Measurements from ENCODE around the gene WHRN. TPM values are rescaled to one million over a fixed set of nuclear protein-coding genes. Genes with fewer than 3 reads are reported as not detected.

The WHRN gene
- total RNA-seq, 1 experiment from 2014 or later = 24.3 TPM

DNA sequence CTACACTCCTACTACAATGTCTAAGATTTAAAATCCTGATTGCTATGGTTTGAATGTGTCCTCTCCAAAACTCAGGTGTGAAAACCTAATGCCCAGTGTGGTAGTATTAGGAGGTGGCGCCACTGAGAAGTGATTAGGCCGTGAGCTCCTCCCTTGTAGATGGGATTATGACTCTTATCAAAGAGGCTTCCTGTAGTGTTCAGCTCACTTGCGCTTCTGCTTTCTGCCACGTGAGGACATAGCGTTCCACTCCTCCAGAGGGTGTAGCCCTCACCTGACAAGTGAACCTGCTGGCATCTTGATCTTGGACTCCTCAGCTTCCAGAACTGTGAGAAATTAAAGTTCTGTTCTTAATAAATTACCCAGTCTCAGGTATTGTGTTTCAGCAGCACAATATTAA is 33.0 kb upstream of the WHRN start:
- TF ChIP-seq RORB (CRISPR knock-in tag; IDR thresholded peaks at IDR 0.05) = no peak
- TF ChIP-seq NFATC4 (CRISPR knock-in tag; IDR thresholded peaks at IDR 0.05) = no peak
- TF ChIP-seq JAZF1 (CRISPR knock-in tag; IDR thresholded peaks at IDR 0.05) = no peak
- TF ChIP-seq ZNF232 (CRISPR knock-in tag; IDR thresholded peaks at IDR 0.05) = no peak
- no peak for TF ChIP-seq FOXP1 (CRISPR knock-in tag; IDR thresholded peaks at IDR 0.05; ENCODE audit: borderline replicate concordance)
- no peak for TF ChIP-seq TP53 (CRISPR knock-in tag; IDR thresholded peaks at IDR 0.05)
- no peak for TF ChIP-seq NFYB (CRISPR knock-in tag; conservative IDR thresholded peaks at IDR 0.05; ENCODE audit: low read depth)
- TF ChIP-seq, protein P1, sequence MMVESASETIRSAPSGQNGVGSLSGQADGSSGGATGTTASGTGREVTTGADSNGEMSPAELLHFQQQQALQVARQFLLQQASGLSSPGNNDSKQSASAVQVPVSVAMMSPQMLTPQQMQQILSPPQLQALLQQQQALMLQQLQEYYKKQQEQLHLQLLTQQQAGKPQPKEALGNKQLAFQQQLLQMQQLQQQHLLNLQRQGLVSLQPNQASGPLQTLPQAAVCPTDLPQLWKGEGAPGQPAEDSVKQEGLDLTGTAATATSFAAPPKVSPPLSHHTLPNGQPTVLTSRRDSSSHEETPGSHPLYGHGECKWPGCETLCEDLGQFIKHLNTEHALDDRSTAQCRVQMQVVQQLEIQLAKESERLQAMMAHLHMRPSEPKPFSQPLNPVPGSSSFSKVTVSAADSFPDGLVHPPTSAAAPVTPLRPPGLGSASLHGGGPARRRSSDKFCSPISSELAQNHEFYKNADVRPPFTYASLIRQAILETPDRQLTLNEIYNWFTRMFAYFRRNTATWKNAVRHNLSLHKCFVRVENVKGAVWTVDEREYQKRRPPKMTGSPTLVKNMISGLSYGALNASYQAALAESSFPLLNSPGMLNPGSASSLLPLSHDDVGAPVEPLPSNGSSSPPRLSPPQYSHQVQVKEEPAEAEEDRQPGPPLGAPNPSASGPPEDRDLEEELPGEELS (CRISPR knock-in tag; IDR thresholded peaks at IDR 0.05) = no peak
- TF ChIP-seq MXD4 (CRISPR knock-in tag; IDR thresholded peaks at IDR 0.05; ENCODE audit: borderline replicate concordance) = no peak
- Mint-ChIP-seq H3K9me3 (peaks cover 4% of the 10 kb centered on the region; the same call in 1 of the 2 replicates), H3K4me1 (peaks cover 9% of the 10 kb centered on the region), H3K4me3 (no peak overlapping the region), H3K36me3 (no peaks in the 10 kb centered on the region), H3K27me3 (ENCODE audit: low read depth) (no peaks in the 10 kb centered on the region), H3K27ac (0 out of 2 replicates have a peak overlapping the region, but pooled peaks have one; percentile 15)
- ChIA-PET POLR2A (interaction anchor here (0.6 to 1.2 kb wide), 4 partner anchors 18 to 104 kb away, joined by 3 to 6 read pairs (median 4); partner anchors contain the start of genes ATP6V1G1 and TMEM268), CTCF (interaction anchor here (0.6 to 3.3 kb wide), 39 partner anchors 9 to 150 kb away, joined by 3 to 47 read pairs (median 4); partner anchors contain the start of genes AKNA, ATP6V1G1 and TMEM268)
- ATAC-seq = peak; percentile 100
- peak; percentile 46 for DNase-seq (ENCODE audit: low spot score)

DNA sequence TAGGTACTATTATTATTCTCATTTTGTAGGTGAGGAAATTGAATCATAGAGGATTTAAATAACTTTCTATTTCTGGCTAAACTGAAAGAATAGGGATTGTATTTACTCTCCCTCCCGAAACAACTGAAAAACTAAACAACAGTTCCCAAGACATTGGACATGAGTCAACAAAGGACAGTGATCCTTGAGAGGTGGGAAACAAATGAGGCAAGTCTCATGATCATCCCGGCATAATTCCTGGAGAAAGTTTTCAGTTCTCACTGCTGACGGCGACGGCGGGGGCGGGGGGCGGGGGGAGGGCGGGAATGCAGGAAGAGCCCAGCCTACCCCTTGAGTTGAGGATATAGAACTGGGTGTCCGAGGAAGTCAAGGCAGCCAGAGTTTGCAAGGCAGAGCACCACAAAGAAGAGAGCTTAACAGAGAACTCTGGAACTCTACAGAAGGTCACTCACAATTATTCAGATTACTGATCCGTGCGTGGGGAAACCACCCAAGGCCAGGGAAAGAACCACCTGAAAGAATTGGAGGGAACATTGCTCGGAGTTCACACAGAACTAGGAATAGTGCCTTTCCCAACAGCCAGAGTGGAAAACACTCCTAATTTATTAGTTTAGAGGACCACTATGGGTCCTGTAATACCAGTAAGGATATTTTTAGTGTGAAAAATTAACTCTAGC is 27.4 kb upstream of the WHRN start:
- ATAC-seq (peak; percentile 41; the same call in 1 of the 2 replicates), DNase-seq (ENCODE audit: low spot score) (no peak)
- ChIA-PET CTCF (interaction anchor here (1.1 to 1.6 kb wide), 2 partner anchors 28 to 121 kb away, joined by 4 to 6 read pairs; no protein-coding TSS in a partner anchor), POLR2A (interaction anchor here (1.1 kb wide), 1 partner anchor 55 kb away, joined by 4 read pairs; the partner anchor contains the start of gene ATP6V1G1)
- no peaks in the 10 kb centered on the region for H3K36me3 Mint-ChIP-seq
- TF ChIP-seq KAT7 (CRISPR knock-in tag; IDR thresholded peaks at IDR 0.05; ENCODE audit: borderline replicate concordance) (no peak), NR1H2 (CRISPR knock-in tag; IDR thresholded peaks at IDR 0.05) (no peak), ZNF232 (CRISPR knock-in tag; IDR thresholded peaks at IDR 0.05) (no peak), SMAD3 (CRISPR knock-in tag; IDR thresholded peaks at IDR 0.05; ENCODE audit: borderline replicate concordance) (no peak), ESRRA (CRISPR knock-in tag; IDR thresholded peaks at IDR 0.05; ENCODE audit: borderline replicate concordance) (no peak), ZNF219 (CRISPR knock-in tag; IDR thresholded peaks at IDR 0.05; ENCODE audit: borderline replicate concordance) (no peak), RORB (CRISPR knock-in tag; IDR thresholded peaks at IDR 0.05) (no peak), ELF4 (CRISPR knock-in tag; IDR thresholded peaks at IDR 0.05; ENCODE audit: low read depth) (no peak), NFE2L1 (CRISPR knock-in tag; IDR thresholded peaks at IDR 0.05) (no peak)
- TF ChIP-seq, protein P2, sequence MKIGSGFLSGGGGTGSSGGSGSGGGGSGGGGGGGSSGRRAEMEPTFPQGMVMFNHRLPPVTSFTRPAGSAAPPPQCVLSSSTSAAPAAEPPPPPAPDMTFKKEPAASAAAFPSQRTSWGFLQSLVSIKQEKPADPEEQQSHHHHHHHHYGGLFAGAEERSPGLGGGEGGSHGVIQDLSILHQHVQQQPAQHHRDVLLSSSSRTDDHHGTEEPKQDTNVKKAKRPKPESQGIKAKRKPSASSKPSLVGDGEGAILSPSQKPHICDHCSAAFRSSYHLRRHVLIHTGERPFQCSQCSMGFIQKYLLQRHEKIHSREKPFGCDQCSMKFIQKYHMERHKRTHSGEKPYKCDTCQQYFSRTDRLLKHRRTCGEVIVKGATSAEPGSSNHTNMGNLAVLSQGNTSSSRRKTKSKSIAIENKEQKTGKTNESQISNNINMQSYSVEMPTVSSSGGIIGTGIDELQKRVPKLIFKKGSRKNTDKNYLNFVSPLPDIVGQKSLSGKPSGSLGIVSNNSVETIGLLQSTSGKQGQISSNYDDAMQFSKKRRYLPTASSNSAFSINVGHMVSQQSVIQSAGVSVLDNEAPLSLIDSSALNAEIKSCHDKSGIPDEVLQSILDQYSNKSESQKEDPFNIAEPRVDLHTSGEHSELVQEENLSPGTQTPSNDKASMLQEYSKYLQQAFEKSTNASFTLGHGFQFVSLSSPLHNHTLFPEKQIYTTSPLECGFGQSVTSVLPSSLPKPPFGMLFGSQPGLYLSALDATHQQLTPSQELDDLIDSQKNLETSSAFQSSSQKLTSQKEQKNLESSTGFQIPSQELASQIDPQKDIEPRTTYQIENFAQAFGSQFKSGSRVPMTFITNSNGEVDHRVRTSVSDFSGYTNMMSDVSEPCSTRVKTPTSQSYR (CRISPR knock-in tag; IDR thresholded peaks at IDR 0.05) = no peak
- TF ChIP-seq, protein P3, sequence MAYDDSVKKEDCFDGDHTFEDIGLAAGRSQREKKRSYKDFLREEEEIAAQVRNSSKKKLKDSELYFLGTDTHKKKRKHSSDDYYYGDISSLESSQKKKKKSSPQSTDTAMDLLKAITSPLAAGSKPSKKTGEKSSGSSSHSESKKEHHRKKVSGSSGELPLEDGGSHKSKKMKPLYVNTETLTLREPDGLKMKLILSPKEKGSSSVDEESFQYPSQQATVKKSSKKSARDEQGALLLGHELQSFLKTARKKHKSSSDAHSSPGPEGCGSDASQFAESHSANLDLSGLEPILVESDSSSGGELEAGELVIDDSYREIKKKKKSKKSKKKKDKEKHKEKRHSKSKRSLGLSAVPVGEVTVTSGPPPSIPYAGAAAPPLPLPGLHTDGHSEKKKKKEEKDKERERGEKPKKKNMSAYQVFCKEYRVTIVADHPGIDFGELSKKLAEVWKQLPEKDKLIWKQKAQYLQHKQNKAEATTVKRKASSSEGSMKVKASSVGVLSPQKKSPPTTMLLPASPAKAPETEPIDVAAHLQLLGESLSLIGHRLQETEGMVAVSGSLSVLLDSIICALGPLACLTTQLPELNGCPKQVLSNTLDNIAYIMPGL (CRISPR knock-in tag; IDR thresholded peaks at IDR 0.05) = no peak
- TF ChIP-seq, protein P4, sequence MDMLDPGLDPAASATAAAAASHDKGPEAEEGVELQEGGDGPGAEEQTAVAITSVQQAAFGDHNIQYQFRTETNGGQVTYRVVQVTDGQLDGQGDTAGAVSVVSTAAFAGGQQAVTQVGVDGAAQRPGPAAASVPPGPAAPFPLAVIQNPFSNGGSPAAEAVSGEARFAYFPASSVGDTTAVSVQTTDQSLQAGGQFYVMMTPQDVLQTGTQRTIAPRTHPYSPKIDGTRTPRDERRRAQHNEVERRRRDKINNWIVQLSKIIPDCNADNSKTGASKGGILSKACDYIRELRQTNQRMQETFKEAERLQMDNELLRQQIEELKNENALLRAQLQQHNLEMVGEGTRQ (CRISPR knock-in tag; IDR thresholded peaks at IDR 0.05) = no peak
- TF ChIP-seq, protein P5, sequence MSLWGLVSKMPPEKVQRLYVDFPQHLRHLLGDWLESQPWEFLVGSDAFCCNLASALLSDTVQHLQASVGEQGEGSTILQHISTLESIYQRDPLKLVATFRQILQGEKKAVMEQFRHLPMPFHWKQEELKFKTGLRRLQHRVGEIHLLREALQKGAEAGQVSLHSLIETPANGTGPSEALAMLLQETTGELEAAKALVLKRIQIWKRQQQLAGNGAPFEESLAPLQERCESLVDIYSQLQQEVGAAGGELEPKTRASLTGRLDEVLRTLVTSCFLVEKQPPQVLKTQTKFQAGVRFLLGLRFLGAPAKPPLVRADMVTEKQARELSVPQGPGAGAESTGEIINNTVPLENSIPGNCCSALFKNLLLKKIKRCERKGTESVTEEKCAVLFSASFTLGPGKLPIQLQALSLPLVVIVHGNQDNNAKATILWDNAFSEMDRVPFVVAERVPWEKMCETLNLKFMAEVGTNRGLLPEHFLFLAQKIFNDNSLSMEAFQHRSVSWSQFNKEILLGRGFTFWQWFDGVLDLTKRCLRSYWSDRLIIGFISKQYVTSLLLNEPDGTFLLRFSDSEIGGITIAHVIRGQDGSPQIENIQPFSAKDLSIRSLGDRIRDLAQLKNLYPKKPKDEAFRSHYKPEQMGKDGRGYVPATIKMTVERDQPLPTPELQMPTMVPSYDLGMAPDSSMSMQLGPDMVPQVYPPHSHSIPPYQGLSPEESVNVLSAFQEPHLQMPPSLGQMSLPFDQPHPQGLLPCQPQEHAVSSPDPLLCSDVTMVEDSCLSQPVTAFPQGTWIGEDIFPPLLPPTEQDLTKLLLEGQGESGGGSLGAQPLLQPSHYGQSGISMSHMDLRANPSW (CRISPR knock-in tag; conservative IDR thresholded peaks at IDR 0.05; ENCODE audit: low read depth) = no peak
- peaks cover 8% of the 10 kb centered on the region; the same call in 1 of the 2 replicates for H3K9me3 Mint-ChIP-seq
- no peak overlapping the region for H3K27ac Mint-ChIP-seq
- peaks cover 7% of the 10 kb centered on the region for H3K4me1 Mint-ChIP-seq
- peaks cover 4% of the 10 kb centered on the region; the same call in 1 of the 2 replicates for H3K27me3 Mint-ChIP-seq (ENCODE audit: low read depth)
- no peak overlapping the region for H3K4me3 Mint-ChIP-seq
